ENCODE measurements around the gene MYLK.
A peak's percentile ranks its signal among the peaks of the same experiment; 100 is the strongest.

The MYLK gene

GRCh38 chr3:123687286-123687685, 196.8 kb downstream of the MYLK start:
- intact Hi-C loops (cut with DNase I): no loop called here
- DNase-seq: no peak

- intact Hi-C loops (cut with DNase I): no loop called here
Observed at GRCh38 chr3:123686251-123686650, 197.9 kb downstream of the MYLK start.

GRCh38 chr3:123685780-123686179, 198.4 kb downstream of the MYLK start:
- DNase-seq: peak in 1 of 10 donors; percentile 72
- intact Hi-C loops (cut with DNase I): no loop called here

More at GRCh38 chr3:123686251-123686650, 197.9 kb downstream of the MYLK start:
- peak in 1 of 10 donors; percentile 49 for DNase-seq

- intact Hi-C loops (cut with DNase I): no loop called here
- no peak for DNase-seq
Observed at GRCh38 chr3:123684636-123685035, 199.5 kb downstream of the MYLK start.

- no peak for DNase-seq
- intact Hi-C loops (cut with DNase I): no loop called here
Observed at GRCh38 chr3:123684209-123684608, 199.9 kb downstream of the MYLK start.

GRCh38 chr3:123683505-123684154, 200.5 kb downstream of the MYLK start:
- no peak for DNase-seq
- intact Hi-C loops (cut with DNase I): no loop called here

- no peak for DNase-seq
- intact Hi-C loops (cut with DNase I): no loop called here
Observed at GRCh38 chr3:123682781-123683504, 201.2 kb downstream of the MYLK start.

- intact Hi-C loops (cut with DNase I): no loop called here
- no peak for DNase-seq
Observed at GRCh38 chr3:123682302-123682701, 201.8 kb downstream of the MYLK start.

- intact Hi-C loops (cut with DNase I): no loop called here
Observed at GRCh38 chr3:123679712-123680386, 204.3 kb downstream of the MYLK start.

GRCh38 chr3:123678108-123678511, 206.0 kb downstream of the MYLK start:
- intact Hi-C loops (cut with DNase I): no loop called here
- DNase-seq: no peak

More at GRCh38 chr3:123679712-123680386, 204.3 kb downstream of the MYLK start:
- DNase-seq: no peak

- no peak for DNase-seq
Observed at GRCh38 chr3:123672429-123673146, 211.5 kb downstream of the MYLK start.

GRCh38 chr3:123670743-123671142, 213.4 kb downstream of the MYLK start:
- intact Hi-C loops (cut with DNase I): no loop called here
- DNase-seq: no peak

More at GRCh38 chr3:123672429-123673146, 211.5 kb downstream of the MYLK start:
- intact Hi-C loops (cut with DNase I): no loop called here

GRCh38 chr3:123668906-123669305, 215.2 kb downstream of the MYLK start:
- intact Hi-C loops (cut with DNase I): no loop called here

GRCh38 chr3:123667784-123668183, 216.3 kb downstream of the MYLK start:
- no peak for DNase-seq
- intact Hi-C loops (cut with DNase I): no loop called here

More at GRCh38 chr3:123668906-123669305, 215.2 kb downstream of the MYLK start:
- DNase-seq: no peak

GRCh38 chr3:123664753-123665152, 219.4 kb downstream of the MYLK start:
- intact Hi-C loops (cut with DNase I): no loop called here
- no peak for DNase-seq

GRCh38 chr3:123663977-123664376, 220.2 kb downstream of the MYLK start:
- DNase-seq: peak in 1 of 10 donors; percentile 73
- intact Hi-C loops (cut with DNase I): no loop called here

- no peak for DNase-seq
- intact Hi-C loops (cut with DNase I): no loop called here
Observed at GRCh38 chr3:123661973-123662372, 222.2 kb downstream of the MYLK start.

- peak; percentile 47 to 94 (median 67) for DNase-seq
- intact Hi-C loops (cut with DNase I): no loop called here
Observed at GRCh38 chr3:123660900-123661299, 223.2 kb downstream of the MYLK start.

GRCh38 chr3:123660141-123660675, 223.9 kb downstream of the MYLK start:
- intact Hi-C loops (cut with DNase I): no loop called here

GRCh38 chr3:123658852-123659206, 225.3 kb downstream of the MYLK start:
- peak in 2 of 10 donors; percentile 22 to 37 for DNase-seq
- intact Hi-C loops (cut with DNase I): no loop called here

More at GRCh38 chr3:123660141-123660675, 223.9 kb downstream of the MYLK start:
- no peak for DNase-seq

Data from posterior cingulate gyrus (tissue), 11 donors.